ENCODE measurements around the gene RBM47.

DNA sequence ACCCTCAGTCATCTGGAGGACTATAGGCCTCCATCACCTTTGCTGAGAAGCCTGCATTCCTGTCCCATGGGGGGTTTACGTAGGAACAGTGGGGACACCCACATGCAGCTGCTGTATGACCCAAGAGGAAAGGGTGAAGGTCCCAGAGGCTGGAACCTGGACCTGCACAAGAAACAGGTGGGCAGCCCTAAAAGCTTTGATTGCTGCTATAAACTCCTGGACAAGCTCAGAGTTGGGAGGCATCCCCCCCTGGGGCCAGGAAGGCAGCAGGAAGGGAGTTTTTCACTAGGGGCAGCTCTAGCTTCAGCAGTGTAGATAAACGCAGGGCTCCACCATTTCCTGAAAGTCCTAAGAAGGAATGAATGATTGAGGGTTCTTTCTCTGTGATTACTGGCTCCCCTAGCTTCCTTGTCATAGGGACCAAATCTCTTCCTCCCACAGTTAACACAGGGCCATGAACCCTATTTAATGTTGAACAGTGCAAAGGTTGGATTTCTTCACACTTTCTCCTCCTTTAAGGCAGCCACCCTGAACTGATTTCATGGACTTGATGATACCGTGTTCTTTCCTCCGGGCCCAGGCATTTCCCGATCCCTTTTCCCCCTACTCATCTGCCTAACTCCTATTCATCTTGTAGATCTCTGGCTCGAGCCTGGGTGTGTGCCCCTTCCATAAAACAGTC lies 210.3 kb downstream of the RBM47 start:
- no peak for TF ChIP-seq MXI1 (IDR thresholded peaks at IDR 0.05; ENCODE audit: low read depth, low read length)
- TF ChIP-seq, protein P1, sequence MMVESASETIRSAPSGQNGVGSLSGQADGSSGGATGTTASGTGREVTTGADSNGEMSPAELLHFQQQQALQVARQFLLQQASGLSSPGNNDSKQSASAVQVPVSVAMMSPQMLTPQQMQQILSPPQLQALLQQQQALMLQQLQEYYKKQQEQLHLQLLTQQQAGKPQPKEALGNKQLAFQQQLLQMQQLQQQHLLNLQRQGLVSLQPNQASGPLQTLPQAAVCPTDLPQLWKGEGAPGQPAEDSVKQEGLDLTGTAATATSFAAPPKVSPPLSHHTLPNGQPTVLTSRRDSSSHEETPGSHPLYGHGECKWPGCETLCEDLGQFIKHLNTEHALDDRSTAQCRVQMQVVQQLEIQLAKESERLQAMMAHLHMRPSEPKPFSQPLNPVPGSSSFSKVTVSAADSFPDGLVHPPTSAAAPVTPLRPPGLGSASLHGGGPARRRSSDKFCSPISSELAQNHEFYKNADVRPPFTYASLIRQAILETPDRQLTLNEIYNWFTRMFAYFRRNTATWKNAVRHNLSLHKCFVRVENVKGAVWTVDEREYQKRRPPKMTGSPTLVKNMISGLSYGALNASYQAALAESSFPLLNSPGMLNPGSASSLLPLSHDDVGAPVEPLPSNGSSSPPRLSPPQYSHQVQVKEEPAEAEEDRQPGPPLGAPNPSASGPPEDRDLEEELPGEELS (CRISPR knock-in tag; IDR thresholded peaks at IDR 0.05; ENCODE audit: borderline replicate concordance), result no peak
- TF ChIP-seq BHLHE40 (IDR thresholded peaks at IDR 0.05; ENCODE audit: low read length), result no peak
- TF ChIP-seq CBX2 (IDR thresholded peaks at IDR 0.05; ENCODE audit: insufficient read depth, low read length, poor library complexity, severe bottlenecking), result no peak
- TF ChIP-seq SMARCB1 (IDR thresholded peaks at IDR 0.05; ENCODE audit: insufficient read length, low read depth), result no peak
- TF ChIP-seq CREB1 (IDR thresholded peaks at IDR 0.05), result no peak
- TF ChIP-seq CREB1 (CRISPR knock-in tag; IDR thresholded peaks at IDR 0.05), result no peak
- TF ChIP-seq, protein P2, sequence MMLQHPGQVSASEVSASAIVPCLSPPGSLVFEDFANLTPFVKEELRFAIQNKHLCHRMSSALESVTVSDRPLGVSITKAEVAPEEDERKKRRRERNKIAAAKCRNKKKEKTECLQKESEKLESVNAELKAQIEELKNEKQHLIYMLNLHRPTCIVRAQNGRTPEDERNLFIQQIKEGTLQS (IDR thresholded peaks at IDR 0.05), result no peak
- TF ChIP-seq, protein P2 (CRISPR knock-in tag; conservative IDR thresholded peaks at IDR 0.05), result no peak
